GM23338 (cell line): ENCODE results near the gene THSD1. TPM values are rescaled to one million over a fixed set of nuclear protein-coding genes. Genes with fewer than 3 reads are reported as not detected.
A peak's percentile ranks its signal among the peaks of the same experiment; 100 is the strongest.
"Not testable (repeated sequence)": the region's sequence is repeated elsewhere in the genome, so short reads cannot be mapped to it uniquely, and the experiment has no call there.

ENCODE experiments used
- ATAC-seq: fragments of 200-7000 bp; cut with Tn5 transposase; 3 replicates; pipeline ENCODE4 v1.9.1; 2020
- DNase-seq: peaks from one replicate; pipeline ENCODE4 v3.0.0-alpha.2; 2015; ENCODE audit warnings: low spot score
- H2AFZ ChIP-seq: fragments of 200-600 bp; sonication (generic); 2 replicates; pipeline ENCODE4 v1.8.0; 2016; ENCODE audit warnings: antibody characterized with exemption, mild to moderate bottlenecking, moderate library complexity
- H3F3A ChIP-seq: fragments of 200-600 bp; sonication (generic); replicated peaks from 2 replicates; pipeline ENCODE4 v1.8.0; 2017; ENCODE audit warnings: antibody characterized with exemption, mixed run types, low read depth
- H3K27ac ChIP-seq: fragments of 200-600 bp; sonication (generic); 2 replicates; pipeline ENCODE4 v1.6.1; 2016; ENCODE audit warnings: low read depth
- H3K27me3 ChIP-seq: fragments of 200-600 bp; sonication (generic); 2 replicates; pipeline ENCODE4 v1.8.0; 2016; ENCODE audit warnings: mild to moderate bottlenecking, mixed run types, moderate library complexity; ENCODE audit not compliant: insufficient read depth
- H3K36me3 ChIP-seq: fragments of 200-600 bp; sonication (generic); 2 replicates; pipeline ENCODE4 v1.8.0; 2016; ENCODE audit warnings: mild to moderate bottlenecking; ENCODE audit not compliant: insufficient read depth
- H3K4me1 ChIP-seq: fragments of 200-600 bp; sonication (generic); 2 replicates; pipeline ENCODE4 v1.8.0; 2016; ENCODE audit warnings: mild to moderate bottlenecking, moderate library complexity; ENCODE audit not compliant: insufficient read depth
- H3K4me2 ChIP-seq: fragments of 200-600 bp; sonication (generic); 2 replicates; pipeline ENCODE4 v1.7.1; 2017; ENCODE audit warnings: mixed run types
- H3K4me3 ChIP-seq: fragments of 200-600 bp; sonication (generic); 2 replicates; pipeline ENCODE4 v1.6.1; 2016; ENCODE audit warnings: mixed run types
- H3K79me2 ChIP-seq: fragments of 200-600 bp; sonication (generic); replicated peaks from 2 replicates; pipeline ENCODE4 v1.8.0; 2017; ENCODE audit warnings: mild to moderate bottlenecking; ENCODE audit not compliant: insufficient read depth
- H3K9me2 ChIP-seq: fragments of 200-600 bp; sonication (generic); 2 replicates; pipeline ENCODE4 v1.8.0; 2017; ENCODE audit not compliant: insufficient read depth
- H4K20me1 ChIP-seq: fragments of 200-600 bp; sonication (generic); replicated peaks from 2 replicates; pipeline ENCODE4 v1.8.0; 2017; ENCODE audit warnings: mild to moderate bottlenecking; ENCODE audit not compliant: insufficient read depth
- H3K27ac Mint-ChIP-seq: 2 replicates; pipeline ENCODE4 v1.8.0; 2020; ENCODE audit warnings: inconsistent platforms, mild to moderate bottlenecking, moderate library complexity, mixed read lengths
- H3K27me3 Mint-ChIP-seq: 3 replicates; pipeline ENCODE4 v1.8.0; 2022; ENCODE audit warnings: low read depth, mild to moderate bottlenecking, moderate library complexity, mixed read lengths, inconsistent platforms; ENCODE audit not compliant: insufficient read depth, poor library complexity
- H3K36me3 Mint-ChIP-seq: 3 replicates; pipeline ENCODE4 v1.8.0; 2021; ENCODE audit warnings: low read depth, mild to moderate bottlenecking, inconsistent platforms, moderate library complexity, mixed read lengths
- H3K4me1 Mint-ChIP-seq: 3 replicates; pipeline ENCODE4 v1.8.0; 2020; ENCODE audit warnings: mild to moderate bottlenecking, inconsistent platforms, mixed read lengths
- H3K4me3 Mint-ChIP-seq: 3 replicates; pipeline ENCODE4 v1.8.0; 2021; ENCODE audit warnings: moderate library complexity, mild to moderate bottlenecking, inconsistent platforms, mixed read lengths
- H3K9me3 Mint-ChIP-seq: 3 replicates; pipeline ENCODE4 v1.8.0; 2020; ENCODE audit warnings: moderate library complexity, mild to moderate bottlenecking, inconsistent platforms, mixed read lengths
- CREB1 ChIP-seq: fragments of 250-450 bp; sonication (Bioruptor Pico); IDR thresholded peaks from 2 replicates; pipeline ENCODE4 v1.5.0; 2020; ENCODE audit warnings: low read depth, mild to moderate bottlenecking, moderate library complexity
- CTCF ChIP-seq, 2 experiments: fragments of 200-600 bp in 1 of 2; sonication (generic) in 1 of 2; conservative IDR thresholded peaks; 2 replicates each; pipeline versions ENCODE4 v1.5.1 to v1.6.1; 2016 to 2017; ENCODE audit warnings: antibody characterized with exemption in 2 of 2, low read depth in 2 of 2, mild to moderate bottlenecking in 2 of 2, moderate library complexity in 1 of 2
- ETS1 ChIP-seq: IDR thresholded peaks from 2 replicates; pipeline ENCODE4 v1.6.1; 2016; ENCODE audit warnings: antibody characterized with exemption
- EZH2 ChIP-seq: fragments of 200-600 bp; sonication (generic); IDR thresholded peaks from one replicate; pipeline ENCODE4 v1.8.0; 2017; ENCODE audit warnings: antibody characterized with exemption, mild to moderate bottlenecking, low read depth; ENCODE audit not compliant: unreplicated experiment
- EZH2phosphoT487 ChIP-seq: fragments of 200-600 bp; sonication (generic); IDR thresholded peaks from one replicate; pipeline ENCODE4 v1.8.1; 2018; ENCODE audit warnings: antibody characterized with exemption; ENCODE audit not compliant: unreplicated experiment
- NANOG ChIP-seq: IDR thresholded peaks from 2 replicates; pipeline ENCODE4 v1.6.1; 2016; ENCODE audit warnings: antibody characterized with exemption, borderline replicate concordance
- POLR2AphosphoS5 ChIP-seq: IDR thresholded peaks from 2 replicates; pipeline ENCODE4 v1.6.1; 2016; ENCODE audit warnings: antibody characterized with exemption, low read depth
- STAT1 ChIP-seq: IDR thresholded peaks from one replicate; pipeline ENCODE4 v1.6.1; 2016; ENCODE audit warnings: antibody characterized with exemption; ENCODE audit not compliant: unreplicated experiment
- ZNF114 ChIP-seq: fragments of 250-450 bp; sonication (Bioruptor Pico); IDR thresholded peaks from 2 replicates; pipeline ENCODE4 v1.5.0; 2020; ENCODE audit warnings: mild to moderate bottlenecking, moderate library complexity
- ZNF331 ChIP-seq: fragments of 250-450 bp; sonication (Bioruptor Pico); IDR thresholded peaks from 2 replicates; pipeline ENCODE4 v1.5.0; 2020; ENCODE audit warnings: low read depth, mild to moderate bottlenecking, moderate library complexity
- polyA plus RNA-seq: library from polyadenylated mRNA; unstranded; fragments of >200 nt; fragmentation: Nextera tagmentation; extraction: Ambion mirVana; gene quantifications from 2 replicates; pipeline ENCODE4 v1.2.1, GENCODE V29; 2016
- total RNA-seq: library from RNA; depleted of rRNA; stranded (reverse); fragments of >200 nt; shearing (Covaris generic); gene quantifications from 2 replicates; pipeline ENCODE4 v1.2.3, GENCODE V29; 2014
- TF ChIP-seq, protein P1 (sequence below): IDR thresholded peaks from one replicate; pipeline ENCODE4 v1.6.1; 2018; ENCODE audit warnings: antibody characterized with exemption; ENCODE audit not compliant: unreplicated experiment

Gene THSD1
- total and polyA plus RNA-seq, 2 experiments from 2014 or later: 0.69 TPM; not detected in 1

DNA sequence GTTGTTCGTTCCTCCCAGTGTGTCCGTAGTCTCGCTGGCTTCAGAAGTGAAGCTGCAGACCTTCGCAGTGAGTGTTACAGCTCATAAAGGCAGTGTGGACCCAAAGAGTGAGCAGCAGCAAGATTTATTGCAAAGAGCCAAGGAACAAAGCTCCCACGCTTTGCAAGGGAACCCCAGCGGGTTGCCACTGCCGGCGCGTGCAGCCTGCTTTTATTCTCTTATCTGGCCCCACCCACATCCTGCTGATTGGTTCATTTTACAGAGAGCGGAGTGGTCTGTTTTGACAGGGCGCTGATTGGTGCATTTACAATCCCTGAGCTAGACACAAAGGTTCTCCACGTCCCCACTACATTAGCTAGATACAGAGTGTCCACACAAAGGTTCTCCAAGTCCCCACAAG, 1.5 kb upstream of the THSD1 start:
- H4K20me1 ChIP-seq, H3K36me3 ChIP-seq, H3K27ac Mint-ChIP-seq, H2AFZ ChIP-seq, H3K4me2 ChIP-seq, H3F3A ChIP-seq, H3K4me3 ChIP-seq, H3K79me2 ChIP-seq, H3K9me2 ChIP-seq, DNase-seq, H3K9me3 Mint-ChIP-seq, H3K27ac ChIP-seq, ATAC-seq, H3K4me1 Mint-ChIP-seq, H3K36me3 Mint-ChIP-seq, H3K4me1 ChIP-seq: not testable (repeated sequence)
- Mint-ChIP-seq H3K4me3 (peak overlapping the region; percentile 32; the same call in 1 of the 3 replicates), H3K27me3 (peaks cover 33% of the 10 kb centered on the region)
- peaks cover 35% of the 10 kb centered on the region for H3K27me3 ChIP-seq

DNA sequence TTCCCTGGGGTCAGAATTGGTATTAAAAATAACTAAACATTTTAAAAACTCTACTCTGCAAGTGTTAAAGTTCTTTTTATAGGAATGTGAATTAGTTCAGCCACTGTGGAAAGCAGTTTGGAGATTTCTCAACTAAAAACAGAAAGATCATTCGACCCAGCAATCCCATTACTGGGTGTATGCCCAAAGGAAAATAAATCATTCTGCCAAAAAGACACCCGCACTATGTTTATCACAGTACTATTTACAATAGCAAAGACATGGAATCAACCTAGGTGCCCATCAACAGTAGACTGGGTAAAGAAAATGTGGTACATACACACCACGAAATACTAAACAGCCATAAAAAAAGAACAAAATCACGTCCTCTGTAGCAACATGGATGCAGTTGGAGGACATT, 657 bp upstream of the THSD1 start:
- peaks cover 35% of the 10 kb centered on the region for H3K27me3 ChIP-seq
- DNase-seq: no peak
- H3K4me3 ChIP-seq: peak overlapping the region; percentile 61
- no peaks in the 10 kb centered on the region; the same call in 1 of the 2 replicates for H3K4me1 ChIP-seq
- H3K9me2 ChIP-seq: no peaks in the 10 kb centered on the region
- H2AFZ ChIP-seq: no peak overlapping the region
- no peaks in the 10 kb centered on the region for H3K36me3 ChIP-seq
- H3K27me3 Mint-ChIP-seq: peaks cover 33% of the 10 kb centered on the region
- no peak for ATAC-seq
- peaks cover 6% of the 10 kb centered on the region; the same call in 2 of the 3 replicates for H3K9me3 Mint-ChIP-seq
- no peaks in the 10 kb centered on the region for H3K79me2 ChIP-seq
- no peak for TF ChIP-seq EZH2phosphoT487
- no peak for TF ChIP-seq POLR2AphosphoS5
- no peak for TF ChIP-seq CREB1 (CRISPR knock-in tag)
- no peak for TF ChIP-seq NANOG
- TF ChIP-seq CTCF (conservative IDR thresholded peaks at IDR 0.05; ENCODE audit: low read depth in 2 of 2): no peak
- TF ChIP-seq ETS1: no peak
- TF ChIP-seq ZNF114 (CRISPR knock-in tag): no peak
- TF ChIP-seq, protein P1, sequence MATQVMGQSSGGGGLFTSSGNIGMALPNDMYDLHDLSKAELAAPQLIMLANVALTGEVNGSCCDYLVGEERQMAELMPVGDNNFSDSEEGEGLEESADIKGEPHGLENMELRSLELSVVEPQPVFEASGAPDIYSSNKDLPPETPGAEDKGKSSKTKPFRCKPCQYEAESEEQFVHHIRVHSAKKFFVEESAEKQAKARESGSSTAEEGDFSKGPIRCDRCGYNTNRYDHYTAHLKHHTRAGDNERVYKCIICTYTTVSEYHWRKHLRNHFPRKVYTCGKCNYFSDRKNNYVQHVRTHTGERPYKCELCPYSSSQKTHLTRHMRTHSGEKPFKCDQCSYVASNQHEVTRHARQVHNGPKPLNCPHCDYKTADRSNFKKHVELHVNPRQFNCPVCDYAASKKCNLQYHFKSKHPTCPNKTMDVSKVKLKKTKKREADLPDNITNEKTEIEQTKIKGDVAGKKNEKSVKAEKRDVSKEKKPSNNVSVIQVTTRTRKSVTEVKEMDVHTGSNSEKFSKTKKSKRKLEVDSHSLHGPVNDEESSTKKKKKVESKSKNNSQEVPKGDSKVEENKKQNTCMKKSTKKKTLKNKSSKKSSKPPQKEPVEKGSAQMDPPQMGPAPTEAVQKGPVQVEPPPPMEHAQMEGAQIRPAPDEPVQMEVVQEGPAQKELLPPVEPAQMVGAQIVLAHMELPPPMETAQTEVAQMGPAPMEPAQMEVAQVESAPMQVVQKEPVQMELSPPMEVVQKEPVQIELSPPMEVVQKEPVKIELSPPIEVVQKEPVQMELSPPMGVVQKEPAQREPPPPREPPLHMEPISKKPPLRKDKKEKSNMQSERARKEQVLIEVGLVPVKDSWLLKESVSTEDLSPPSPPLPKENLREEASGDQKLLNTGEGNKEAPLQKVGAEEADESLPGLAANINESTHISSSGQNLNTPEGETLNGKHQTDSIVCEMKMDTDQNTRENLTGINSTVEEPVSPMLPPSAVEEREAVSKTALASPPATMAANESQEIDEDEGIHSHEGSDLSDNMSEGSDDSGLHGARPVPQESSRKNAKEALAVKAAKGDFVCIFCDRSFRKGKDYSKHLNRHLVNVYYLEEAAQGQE: no peak
- TF ChIP-seq STAT1: no peak
- TF ChIP-seq ZNF331 (CRISPR knock-in tag): no peak
- TF ChIP-seq EZH2: no peak
- no peaks in the 10 kb centered on the region; the same call in 1 of the 3 replicates for H3K4me1 Mint-ChIP-seq
- H3K36me3 Mint-ChIP-seq: peaks cover 3% of the 10 kb centered on the region; the same call in 1 of the 3 replicates
- no peaks in the 10 kb centered on the region for H3F3A ChIP-seq
- H3K4me2 ChIP-seq: peak overlapping the region; percentile 81
- peak overlapping the region; percentile 65 for H3K4me3 Mint-ChIP-seq
- H3K27ac ChIP-seq: no peak overlapping the region
- H4K20me1 ChIP-seq: no peaks in the 10 kb centered on the region
- H3K27ac Mint-ChIP-seq: no peak overlapping the region
